ENCODE results near the gene ERI3. TPM values are rescaled to one million over a fixed set of nuclear protein-coding genes. Genes with fewer than 3 reads are reported as not detected.

The ERI3 gene
- total RNA-seq, 1 experiment from 2014 or later, result 64.6 TPM

DNA sequence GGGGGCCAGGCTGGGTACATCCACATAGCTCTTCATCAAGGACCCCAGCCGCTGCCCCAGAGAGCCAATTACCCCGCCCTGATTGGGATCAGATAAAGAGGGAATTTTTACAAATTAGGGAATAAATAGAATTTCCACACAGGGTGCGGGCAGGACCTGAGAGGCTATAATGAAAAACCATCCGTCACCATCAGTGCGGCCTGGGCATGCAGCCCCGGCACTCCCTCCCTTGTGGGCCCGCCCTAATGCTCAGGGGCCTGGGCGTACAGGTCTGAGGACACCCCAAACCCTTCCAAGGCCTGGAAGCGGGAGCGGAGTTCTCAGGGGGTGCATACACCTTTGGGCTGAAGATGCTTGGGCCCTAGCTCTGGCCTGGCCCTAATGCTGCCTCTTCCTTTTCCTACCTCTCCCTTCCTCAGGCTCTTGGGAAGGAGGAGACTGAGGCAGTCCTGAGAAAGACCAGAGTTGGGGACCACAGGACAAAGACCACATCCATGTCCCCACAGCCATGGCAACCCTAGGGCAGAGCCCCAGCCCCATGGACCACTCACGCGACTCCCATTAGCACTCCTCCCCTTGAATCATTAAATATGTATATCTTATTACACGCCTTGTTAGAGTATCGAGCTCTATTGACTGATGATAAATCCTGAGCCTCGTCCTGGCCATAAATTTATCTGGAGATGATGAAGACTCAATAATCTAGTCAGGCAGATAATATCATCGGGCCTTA is 125.5 kb downstream of the ERI3 start:
- no peaks in the 10 kb centered on the region for H3K27me3 ChIP-seq (replicated peaks)
- DNase-seq (ENCODE audit: low read depth in 1 of 2, low spot score in 2 of 2), result no peak
- no peak overlapping the region for H3K27ac ChIP-seq

DNA sequence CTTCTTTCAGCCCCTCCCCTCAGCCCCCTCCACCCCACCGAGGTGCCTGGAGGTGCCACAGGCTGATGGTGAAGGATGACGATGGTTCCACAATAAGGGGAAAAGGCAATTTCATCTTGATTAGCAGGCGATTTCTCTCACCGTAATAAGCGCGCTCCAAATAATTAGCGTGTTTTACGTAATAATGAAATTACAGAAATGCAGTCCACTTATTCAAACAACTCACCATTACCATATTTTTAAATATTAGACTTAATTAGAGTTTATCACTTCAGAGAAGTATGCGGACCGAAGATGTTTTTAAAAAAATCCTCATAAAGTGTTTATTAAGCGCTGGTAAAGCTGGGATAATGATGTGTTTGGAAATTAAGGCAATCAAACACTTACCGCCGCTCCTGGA is 126.8 kb downstream of the ERI3 start:
- Histone ChIP-seq H3K9me3 (replicated peaks) (no peaks in the 10 kb centered on the region), H3K4me1 (replicated peaks) (no peaks in the 10 kb centered on the region), H3K36me3 (peaks cover 5% of the 10 kb centered on the region; the same call in 1 of the 2 replicates), H3K27ac (no peak overlapping the region), H3K27me3 (replicated peaks) (no peaks in the 10 kb centered on the region), H3K4me3 (no peak overlapping the region)
- DNase-seq (ENCODE audit: low read depth in 1 of 2, low spot score in 2 of 2), result no peak

More for the DNA sequence above, 125.5 kb downstream of the ERI3 start:
- no peaks in the 10 kb centered on the region for H3K9me3 ChIP-seq (replicated peaks)
- H3K4me1 ChIP-seq (replicated peaks), result no peaks in the 10 kb centered on the region
- no peak overlapping the region for H3K4me3 ChIP-seq
- peaks cover 5% of the 10 kb centered on the region; the same call in 1 of the 2 replicates for H3K36me3 ChIP-seq

DNA sequence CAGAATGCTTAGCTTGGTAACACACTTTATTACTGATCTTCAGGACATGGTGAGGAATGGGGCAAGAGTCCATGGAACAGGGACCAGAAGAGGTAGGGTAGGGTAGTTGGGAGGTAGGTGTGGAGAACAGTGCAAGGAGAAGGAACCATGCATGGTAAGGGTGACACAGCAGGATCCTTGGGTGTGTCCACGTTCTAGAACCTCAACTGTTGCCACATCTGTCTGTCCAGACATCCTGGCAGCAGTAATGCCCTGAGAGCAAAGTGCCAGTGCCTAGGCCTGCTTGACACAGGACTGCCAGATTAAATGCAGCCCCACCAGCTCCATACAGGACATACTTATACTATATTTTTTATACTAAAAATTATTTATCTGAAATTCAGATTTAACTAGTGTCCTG is 127.8 kb downstream of the ERI3 start:
- Histone ChIP-seq H3K36me3 (peaks cover 4% of the 10 kb centered on the region; the same call in 1 of the 2 replicates), H3K9me3 (replicated peaks) (no peaks in the 10 kb centered on the region), H3K4me1 (replicated peaks) (no peaks in the 10 kb centered on the region), H3K27me3 (replicated peaks) (no peaks in the 10 kb centered on the region), H3K4me3 (no peak overlapping the region), H3K27ac (no peak overlapping the region)
- DNase-seq (ENCODE audit: low read depth in 1 of 2, low spot score in 2 of 2), result no peak

DNA sequence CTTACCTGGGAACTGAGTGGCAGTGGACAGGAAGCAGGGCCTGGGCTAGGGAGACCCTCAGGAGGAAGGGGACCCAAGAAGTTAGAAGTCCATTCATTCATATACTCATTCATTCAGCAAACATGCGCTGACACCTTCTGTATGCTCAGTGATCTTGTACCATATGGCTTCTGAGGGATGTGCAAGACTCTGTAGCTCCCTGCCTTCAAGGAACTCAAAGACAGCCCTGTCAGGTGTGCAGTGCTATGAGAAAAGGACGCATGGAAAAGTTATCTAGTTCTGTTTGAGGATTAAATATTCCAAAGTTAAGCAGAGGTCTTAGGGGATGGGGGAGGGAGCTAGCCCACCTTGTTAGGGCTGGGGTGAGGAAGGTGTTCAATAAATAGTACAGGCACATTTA is 129.3 kb downstream of the ERI3 start:
- DNase-seq (ENCODE audit: low read depth in 1 of 2, low spot score in 2 of 2), result no peak

DNA sequence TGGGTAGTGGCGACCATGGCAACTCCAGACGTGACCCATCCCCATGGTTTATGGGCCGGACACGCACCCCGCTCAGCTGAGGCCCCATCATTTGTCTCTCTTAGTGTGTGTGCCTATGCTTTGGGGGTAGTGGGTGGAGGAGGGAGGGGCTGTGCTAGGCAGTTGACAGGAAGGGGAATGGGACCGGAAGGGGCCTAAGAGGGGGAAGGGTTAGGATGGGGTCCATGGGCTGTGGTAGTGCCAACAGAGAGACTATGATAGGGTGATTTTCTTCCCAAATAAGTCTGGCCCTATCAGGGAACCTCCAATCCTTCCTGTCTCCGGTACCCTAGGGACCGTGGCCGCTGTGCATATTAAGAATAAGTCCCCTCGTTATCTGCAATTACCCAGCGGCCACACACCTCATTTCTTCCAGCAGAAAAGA is 131.9 kb downstream of the ERI3 start:
- H3K4me3 ChIP-seq, result no peak overlapping the region
- no peak overlapping the region for H3K27ac ChIP-seq
- DNase-seq (ENCODE audit: low read depth in 1 of 2, low spot score in 2 of 2), result no peak
- H3K36me3 ChIP-seq, result peaks cover 37% of the 10 kb centered on the region
- H3K4me1 ChIP-seq (replicated peaks), result no peaks in the 10 kb centered on the region
- no peaks in the 10 kb centered on the region for H3K9me3 ChIP-seq (replicated peaks)
- H3K27me3 ChIP-seq (replicated peaks), result no peaks in the 10 kb centered on the region

More for the DNA sequence above, 129.3 kb downstream of the ERI3 start:
- H3K27me3 ChIP-seq (replicated peaks), result no peaks in the 10 kb centered on the region
- no peak overlapping the region for H3K27ac ChIP-seq
- no peak overlapping the region for H3K4me3 ChIP-seq
- H3K9me3 ChIP-seq (replicated peaks), result no peaks in the 10 kb centered on the region
- H3K36me3 ChIP-seq, result peaks cover 11% of the 10 kb centered on the region
- H3K4me1 ChIP-seq (replicated peaks), result no peaks in the 10 kb centered on the region

DNA sequence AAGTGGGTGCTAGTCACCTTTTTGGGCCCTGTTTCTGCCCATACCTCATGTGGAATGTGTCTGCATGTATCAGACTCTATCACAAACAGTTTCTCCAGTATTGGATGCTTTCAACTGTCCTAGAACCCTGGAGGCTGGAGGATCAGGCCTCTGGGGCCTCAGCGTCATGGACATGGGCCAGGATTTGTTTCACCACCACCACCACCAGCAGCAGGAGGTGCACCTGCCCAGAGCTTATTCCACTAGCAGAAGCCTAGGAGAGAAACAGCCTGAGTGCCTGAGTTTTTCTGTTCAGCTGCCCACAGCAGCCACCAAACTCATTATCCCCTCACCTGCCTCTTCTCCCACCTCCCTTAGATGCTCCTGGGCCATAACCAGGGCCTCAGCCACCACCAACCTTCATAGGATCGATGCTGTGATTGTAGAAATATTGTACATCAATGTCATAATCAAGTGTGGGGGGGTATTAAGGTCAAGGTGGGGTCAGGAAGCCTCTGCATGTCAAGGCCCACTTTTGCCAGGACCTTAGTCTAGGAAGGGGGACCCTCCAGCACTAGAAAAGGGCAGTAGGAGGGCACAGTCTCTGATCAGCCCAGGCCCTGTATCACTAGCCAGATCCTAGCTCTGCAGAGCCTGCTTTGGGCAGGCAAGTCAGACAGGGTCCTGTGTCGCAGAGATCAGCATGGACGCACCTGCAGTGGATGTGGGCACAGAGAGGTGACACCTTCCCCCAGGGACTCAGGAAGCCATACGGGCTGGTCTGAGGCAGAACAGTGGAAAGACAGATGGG is 132.5 kb downstream of the ERI3 start:
- H3K27ac ChIP-seq, result no peak overlapping the region
- DNase-seq (ENCODE audit: low read depth in 1 of 2, low spot score in 2 of 2), result no peak
- peaks cover 43% of the 10 kb centered on the region for H3K36me3 ChIP-seq
- H3K27me3 ChIP-seq (replicated peaks), result no peaks in the 10 kb centered on the region
- no peaks in the 10 kb centered on the region for H3K4me1 ChIP-seq (replicated peaks)
- H3K9me3 ChIP-seq (replicated peaks), result no peaks in the 10 kb centered on the region
- no peak overlapping the region for H3K4me3 ChIP-seq

DNA sequence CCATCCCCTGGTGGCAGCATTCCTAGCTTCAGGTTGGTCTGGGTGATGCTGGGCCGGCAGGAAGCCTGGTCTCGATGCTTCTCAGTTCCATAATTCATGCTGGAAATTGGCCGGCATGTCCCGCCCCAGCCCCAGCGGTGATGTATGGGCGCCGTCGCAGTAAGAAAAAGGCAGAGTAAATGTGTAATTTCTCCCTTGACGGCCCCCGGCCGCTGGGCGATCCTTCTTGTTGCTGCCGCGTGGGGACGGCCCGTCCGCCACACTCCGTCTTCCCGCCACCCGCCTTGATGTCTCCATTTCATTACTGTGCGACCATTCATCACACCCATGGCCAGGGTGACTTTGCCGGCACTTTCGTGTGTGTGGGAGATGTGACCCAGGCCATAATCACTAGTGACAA is 133.3 kb downstream of the ERI3 start:
- DNase-seq (ENCODE audit: low read depth in 1 of 2, low spot score in 2 of 2), result no peak
- H3K9me3 ChIP-seq (replicated peaks), result no peaks in the 10 kb centered on the region
- no peak overlapping the region for H3K4me3 ChIP-seq
- H3K4me1 ChIP-seq (replicated peaks), result no peaks in the 10 kb centered on the region
- H3K36me3 ChIP-seq, result peaks cover 51% of the 10 kb centered on the region
- no peaks in the 10 kb centered on the region for H3K27me3 ChIP-seq (replicated peaks)
- no peak overlapping the region for H3K27ac ChIP-seq

DNA sequence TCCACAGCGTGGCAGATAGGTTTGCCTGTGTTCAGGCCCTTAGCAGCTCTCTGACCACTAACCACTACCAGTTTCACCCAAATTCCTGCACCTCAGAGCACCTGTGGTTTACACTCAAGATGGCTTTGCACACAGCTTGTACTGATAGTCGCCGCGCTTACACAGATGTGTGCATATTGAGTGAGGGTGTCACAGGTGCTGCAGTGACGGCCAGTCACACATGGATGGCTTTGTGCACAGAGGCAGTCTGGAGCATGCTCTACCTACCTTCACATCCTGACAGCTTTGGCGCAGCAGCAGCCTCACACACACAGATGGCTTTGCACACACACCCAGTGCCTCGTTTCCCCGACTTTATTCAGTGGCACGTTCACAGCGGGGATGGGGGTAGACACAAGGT is 134.3 kb downstream of the ERI3 start:
- Histone ChIP-seq H3K27ac (no peak overlapping the region), H3K27me3 (replicated peaks) (no peaks in the 10 kb centered on the region), H3K4me3 (no peak overlapping the region), H3K4me1 (replicated peaks) (no peaks in the 10 kb centered on the region), H3K36me3 (peaks cover 58% of the 10 kb centered on the region), H3K9me3 (replicated peaks) (no peaks in the 10 kb centered on the region)
- DNase-seq (ENCODE audit: low read depth in 1 of 2, low spot score in 2 of 2), result no peak

DNA sequence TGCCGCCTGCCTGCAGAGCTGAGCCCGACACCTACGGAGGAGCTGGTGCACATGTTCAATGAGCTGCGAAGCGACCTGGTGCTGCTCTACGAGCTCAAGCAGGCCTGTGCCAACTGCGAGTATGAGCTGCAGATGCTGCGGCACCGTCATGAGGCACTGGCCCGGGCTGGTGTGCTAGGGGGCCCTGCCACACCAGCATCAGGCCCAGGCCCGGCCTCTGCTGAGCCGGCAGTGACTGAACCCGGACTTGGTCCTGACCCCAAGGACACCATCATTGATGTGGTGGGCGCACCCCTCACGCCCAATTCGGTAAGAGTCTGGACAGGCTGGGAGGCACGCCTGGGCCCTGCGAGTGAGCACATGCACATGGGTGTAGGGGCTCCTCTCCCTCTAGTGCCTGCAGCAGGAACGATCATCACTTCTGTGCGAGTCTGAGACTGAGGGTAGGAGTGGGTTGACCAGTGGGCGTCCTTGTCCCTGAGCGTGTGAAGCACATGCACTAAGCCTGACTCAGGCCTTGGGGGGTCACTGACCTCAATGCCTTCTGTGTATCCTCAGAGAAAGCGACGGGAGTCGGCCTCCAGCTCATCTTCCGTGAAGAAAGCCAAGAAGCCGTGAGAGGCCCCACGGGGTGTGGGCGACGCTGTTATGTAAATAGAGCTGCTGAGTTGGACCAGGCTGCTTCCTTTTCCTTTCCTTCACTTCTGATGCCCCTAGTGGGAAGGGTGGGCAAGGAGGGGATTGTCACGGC is 134.9 kb downstream of the ERI3 start:
- no peak overlapping the region for H3K4me3 ChIP-seq
- DNase-seq (ENCODE audit: low read depth in 1 of 2, low spot score in 2 of 2), result no peak
- H3K27ac ChIP-seq, result no peak overlapping the region
- peaks cover 64% of the 10 kb centered on the region for H3K36me3 ChIP-seq
- no peaks in the 10 kb centered on the region for H3K27me3 ChIP-seq (replicated peaks)
- H3K4me1 ChIP-seq (replicated peaks), result no peaks in the 10 kb centered on the region
- no peaks in the 10 kb centered on the region for H3K9me3 ChIP-seq (replicated peaks)

DNA sequence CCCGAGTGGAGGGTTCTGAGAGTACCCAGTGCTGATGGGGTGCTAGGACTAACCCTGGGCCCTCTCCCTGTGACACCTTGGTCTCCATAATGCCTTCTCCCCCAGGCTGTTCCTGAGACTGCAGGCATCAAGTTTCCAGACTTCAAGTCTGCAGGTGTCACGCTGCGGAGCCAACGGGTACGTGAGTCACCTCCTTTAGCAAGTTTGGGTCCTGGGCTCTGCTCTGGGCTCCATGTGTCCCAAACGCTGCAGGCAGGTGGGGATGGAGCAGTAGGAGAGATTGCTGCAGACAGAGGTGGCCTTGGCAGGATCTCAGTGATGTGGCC is 135.8 kb downstream of the ERI3 start:
- no peak overlapping the region for H3K27ac ChIP-seq
- peaks cover 72% of the 10 kb centered on the region for H3K36me3 ChIP-seq
- H3K4me3 ChIP-seq, result no peak overlapping the region
- no peaks in the 10 kb centered on the region for H3K9me3 ChIP-seq (replicated peaks)
- DNase-seq (ENCODE audit: low read depth in 1 of 2, low spot score in 2 of 2), result no peak
- H3K27me3 ChIP-seq (replicated peaks), result no peaks in the 10 kb centered on the region
- H3K4me1 ChIP-seq (replicated peaks), result 0 out of 2 replicates have a peak, but pooled peaks cover 3% of the 10 kb centered on the region

DNA sequence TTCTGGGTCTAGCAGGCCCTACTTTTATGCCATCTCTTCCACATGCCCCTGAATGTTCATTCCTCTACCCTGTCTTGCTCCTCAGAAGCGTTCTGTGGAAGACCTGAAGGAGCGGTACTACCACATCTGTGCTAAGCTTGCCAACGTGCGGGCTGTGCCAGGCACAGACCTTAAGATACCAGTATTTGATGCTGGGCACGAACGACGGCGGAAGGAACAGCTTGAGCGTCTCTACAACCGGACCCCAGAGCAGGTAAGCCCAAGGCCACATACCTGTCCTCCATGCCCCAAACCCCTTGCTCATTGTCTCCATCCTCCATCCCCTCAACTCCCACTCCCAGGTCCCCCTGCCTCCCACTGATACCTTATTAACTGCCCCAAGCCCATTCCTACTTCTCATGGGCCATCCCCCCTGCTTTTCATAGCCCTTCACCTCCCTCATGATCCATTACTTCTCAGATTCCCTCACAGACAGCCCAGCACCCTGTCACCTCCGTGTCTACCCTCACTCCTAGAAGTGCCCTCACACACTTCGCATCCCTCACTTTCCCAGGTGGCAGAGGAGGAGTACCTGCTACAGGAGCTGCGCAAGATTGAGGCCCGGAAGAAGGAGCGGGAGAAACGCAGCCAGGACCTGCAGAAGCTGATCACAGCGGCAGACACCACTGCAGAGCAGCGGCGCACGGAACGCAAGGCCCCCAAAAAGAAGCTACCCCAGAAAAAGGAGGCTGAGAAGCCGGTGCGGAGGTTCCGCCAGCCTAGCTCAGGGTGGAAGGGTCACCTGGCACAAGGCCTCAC is 136.4 kb downstream of the ERI3 start:
- no peaks in the 10 kb centered on the region for H3K27me3 ChIP-seq (replicated peaks)
- peaks cover 72% of the 10 kb centered on the region for H3K36me3 ChIP-seq
- H3K4me1 ChIP-seq (replicated peaks), result peaks cover 8% of the 10 kb centered on the region; the same call in 1 of the 2 replicates

DNA sequence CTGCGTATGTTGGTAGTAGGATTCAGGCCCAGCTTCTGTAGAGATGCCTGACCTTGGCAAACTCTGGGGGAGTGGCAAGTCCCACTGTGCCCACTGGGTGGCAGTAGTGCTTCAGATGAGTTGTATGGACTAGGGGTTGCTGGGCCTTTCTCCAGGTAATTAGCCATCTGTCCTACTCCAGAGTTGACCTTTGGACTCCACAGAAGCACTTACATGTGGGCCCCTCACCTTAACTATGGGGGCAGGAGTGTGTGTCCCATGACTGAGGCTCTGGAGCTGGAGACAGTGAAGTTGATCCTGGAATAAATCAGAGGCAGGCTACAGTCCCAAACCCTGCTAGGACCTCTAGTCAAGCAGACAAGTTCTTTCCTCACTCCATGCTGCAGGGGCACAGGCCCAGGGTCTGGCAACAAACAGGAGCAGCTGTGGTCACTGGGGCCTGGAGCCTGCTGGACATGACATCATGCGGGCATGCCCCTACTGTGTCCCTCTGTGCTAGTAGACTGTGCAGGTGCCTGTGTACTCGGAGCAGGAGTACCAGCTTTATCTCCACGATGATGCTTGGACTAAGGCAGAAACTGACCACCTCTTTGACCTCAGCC is 137.1 kb downstream of the ERI3 start:
- H3K4me1 ChIP-seq (replicated peaks), result peaks cover 9% of the 10 kb centered on the region

More for the DNA sequence above, 136.4 kb downstream of the ERI3 start:
- Histone ChIP-seq H3K9me3 (replicated peaks) (no peaks in the 10 kb centered on the region), H3K4me3 (no peak overlapping the region), H3K27ac (no peak overlapping the region)
- no peak for DNase-seq (ENCODE audit: low read depth in 1 of 2, low spot score in 2 of 2)

More for the DNA sequence above, 137.1 kb downstream of the ERI3 start:
- Histone ChIP-seq H3K9me3 (replicated peaks) (no peaks in the 10 kb centered on the region), H3K27ac (no peak overlapping the region), H3K4me3 (no peak overlapping the region), H3K36me3 (peaks cover 76% of the 10 kb centered on the region), H3K27me3 (replicated peaks) (no peaks in the 10 kb centered on the region)
- DNase-seq (ENCODE audit: low read depth in 1 of 2, low spot score in 2 of 2), result peak; percentile 52 to 73

Measured in SJSA1 (cell line).